ENCODE results near the gene GUF1.

Gene GUF1

DNA sequence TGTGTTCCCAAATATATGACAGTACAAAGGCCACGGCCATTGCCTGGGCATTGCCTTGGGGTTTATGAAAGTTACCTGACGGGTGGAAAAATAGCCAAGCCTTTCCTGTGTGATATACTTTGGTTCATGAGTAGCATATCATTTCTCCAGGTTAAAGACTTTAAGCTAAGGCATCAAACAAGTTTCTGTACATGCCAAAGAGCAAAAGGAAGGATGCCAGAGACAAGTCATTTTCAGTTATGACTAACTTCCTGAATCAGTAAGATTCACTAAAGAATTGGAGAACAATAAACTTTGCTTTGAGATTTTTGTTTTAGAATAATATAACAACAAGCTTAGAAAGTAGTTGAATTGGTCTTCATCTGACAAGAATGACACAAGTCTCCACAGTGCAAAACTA, 9.7 kb upstream of the GUF1 start:
- TF ChIP-seq, protein P1, sequence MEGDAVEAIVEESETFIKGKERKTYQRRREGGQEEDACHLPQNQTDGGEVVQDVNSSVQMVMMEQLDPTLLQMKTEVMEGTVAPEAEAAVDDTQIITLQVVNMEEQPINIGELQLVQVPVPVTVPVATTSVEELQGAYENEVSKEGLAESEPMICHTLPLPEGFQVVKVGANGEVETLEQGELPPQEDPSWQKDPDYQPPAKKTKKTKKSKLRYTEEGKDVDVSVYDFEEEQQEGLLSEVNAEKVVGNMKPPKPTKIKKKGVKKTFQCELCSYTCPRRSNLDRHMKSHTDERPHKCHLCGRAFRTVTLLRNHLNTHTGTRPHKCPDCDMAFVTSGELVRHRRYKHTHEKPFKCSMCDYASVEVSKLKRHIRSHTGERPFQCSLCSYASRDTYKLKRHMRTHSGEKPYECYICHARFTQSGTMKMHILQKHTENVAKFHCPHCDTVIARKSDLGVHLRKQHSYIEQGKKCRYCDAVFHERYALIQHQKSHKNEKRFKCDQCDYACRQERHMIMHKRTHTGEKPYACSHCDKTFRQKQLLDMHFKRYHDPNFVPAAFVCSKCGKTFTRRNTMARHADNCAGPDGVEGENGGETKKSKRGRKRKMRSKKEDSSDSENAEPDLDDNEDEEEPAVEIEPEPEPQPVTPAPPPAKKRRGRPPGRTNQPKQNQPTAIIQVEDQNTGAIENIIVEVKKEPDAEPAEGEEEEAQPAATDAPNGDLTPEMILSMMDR (conservative IDR thresholded peaks at IDR 0.05; ENCODE audit: low read depth, low read length): no peak
- no peak for DNase-seq (ENCODE audit: low read depth)
- H3K4me3 ChIP-seq (ENCODE audit: low read depth, low read length): no peak overlapping the region

DNA sequence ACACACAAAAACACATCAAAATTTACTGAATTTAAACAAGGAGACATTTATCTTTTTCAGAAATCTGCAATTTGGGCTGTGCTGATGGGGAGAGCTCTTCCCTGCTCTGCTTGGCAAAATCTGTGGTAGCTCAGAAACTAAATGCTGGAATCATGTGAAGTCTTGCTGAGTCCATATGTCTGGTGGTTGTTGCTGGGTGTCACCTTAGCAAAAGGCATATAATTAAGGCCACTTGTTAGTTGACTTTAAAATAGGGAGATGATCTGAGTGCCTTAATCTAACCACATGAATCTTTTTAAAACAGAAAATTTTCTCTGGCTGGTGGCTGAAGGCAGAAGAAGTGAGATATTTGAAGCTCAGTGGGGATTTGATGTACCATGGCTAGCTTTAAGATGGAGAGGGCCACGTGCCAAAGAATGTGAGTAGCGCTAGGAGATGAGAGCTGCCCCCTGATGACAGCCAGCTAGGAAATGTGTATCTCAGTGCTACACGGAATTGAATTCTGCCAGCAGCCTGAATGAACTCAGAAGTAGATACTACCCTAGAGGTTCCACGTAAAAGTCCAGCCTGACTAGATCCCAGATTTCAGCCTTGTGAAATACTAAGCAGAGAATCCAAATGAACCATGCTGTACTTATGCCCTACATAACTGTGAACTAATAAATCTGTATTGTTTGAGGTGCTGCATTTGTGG, 7.6 kb upstream of the GUF1 start:
- TF ChIP-seq, protein P1 (conservative IDR thresholded peaks at IDR 0.05; ENCODE audit: low read depth, low read length): no peak
- H3K4me3 ChIP-seq (ENCODE audit: low read depth, low read length): no peak overlapping the region
- DNase-seq (ENCODE audit: low read depth): no peak

DNA sequence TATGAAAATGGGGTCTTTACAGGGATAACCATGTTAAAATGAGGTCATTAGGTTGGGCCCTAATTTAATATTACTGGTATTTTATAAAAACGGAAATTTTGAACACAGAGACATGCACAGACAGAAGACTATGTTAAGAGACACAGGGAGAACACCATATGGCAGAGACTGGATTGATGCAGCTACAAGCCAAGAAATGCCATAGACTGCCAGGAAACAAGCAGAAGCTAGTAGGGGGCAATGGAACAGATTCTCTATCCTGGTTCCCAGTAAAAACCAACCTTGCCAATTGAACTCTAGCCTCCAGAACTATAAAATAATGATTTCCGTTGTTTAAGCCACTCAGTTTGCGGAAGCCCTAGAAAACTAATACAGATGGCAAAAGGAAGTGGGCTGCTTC, 6.6 kb upstream of the GUF1 start:
- no peak overlapping the region for H3K4me3 ChIP-seq (ENCODE audit: low read depth, low read length)
- DNase-seq (ENCODE audit: low read depth): no peak
- TF ChIP-seq, protein P1 (conservative IDR thresholded peaks at IDR 0.05; ENCODE audit: low read depth, low read length): no peak

DNA sequence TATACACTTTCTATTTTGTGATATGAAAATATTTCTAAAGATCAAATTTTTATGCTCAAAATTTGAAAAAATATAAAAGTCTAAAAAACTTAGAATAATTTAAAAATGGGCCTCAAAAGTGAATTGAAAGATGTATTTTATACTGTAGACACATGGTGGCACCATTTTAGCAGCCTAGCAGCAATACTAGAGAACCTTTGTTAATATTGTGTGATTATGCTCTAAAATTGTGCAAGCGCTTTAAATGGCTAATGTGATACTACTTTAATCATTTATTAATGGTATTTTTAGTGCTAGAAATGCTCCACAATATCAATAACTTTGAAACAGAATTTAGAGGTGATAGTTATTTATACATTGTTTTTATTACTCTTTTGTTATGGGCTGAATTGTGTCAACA, 3.7 kb upstream of the GUF1 start:
- TF ChIP-seq, protein P1 (conservative IDR thresholded peaks at IDR 0.05; ENCODE audit: low read depth, low read length): peak; percentile 24
- peak; percentile 14 for DNase-seq (ENCODE audit: low read depth)
- H3K4me3 ChIP-seq (ENCODE audit: low read depth, low read length): no peak overlapping the region

DNA sequence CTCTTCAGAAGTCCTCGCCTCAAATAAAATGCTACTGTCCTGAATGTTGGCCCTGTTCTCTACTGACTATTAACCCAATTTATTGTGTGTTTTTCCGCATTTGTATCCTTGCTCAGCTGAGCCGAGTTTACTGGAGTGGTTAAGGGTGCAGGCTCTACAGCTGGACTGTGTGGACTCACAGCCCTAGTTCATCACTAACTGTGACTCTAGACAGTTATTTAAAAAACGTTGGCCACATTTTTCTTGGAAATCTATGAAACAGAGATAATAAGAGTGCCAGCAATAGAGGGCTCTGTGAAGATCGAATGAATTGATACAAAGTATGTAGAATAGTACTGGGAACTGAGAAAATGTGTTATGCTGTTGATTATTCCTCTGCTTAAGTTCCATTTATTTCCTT, 2.9 kb upstream of the GUF1 start:
- H3K4me3 ChIP-seq (ENCODE audit: low read depth, low read length): no peak overlapping the region
- TF ChIP-seq, protein P1 (conservative IDR thresholded peaks at IDR 0.05; ENCODE audit: low read depth, low read length): no peak
- no peak for DNase-seq (ENCODE audit: low read depth)

DNA sequence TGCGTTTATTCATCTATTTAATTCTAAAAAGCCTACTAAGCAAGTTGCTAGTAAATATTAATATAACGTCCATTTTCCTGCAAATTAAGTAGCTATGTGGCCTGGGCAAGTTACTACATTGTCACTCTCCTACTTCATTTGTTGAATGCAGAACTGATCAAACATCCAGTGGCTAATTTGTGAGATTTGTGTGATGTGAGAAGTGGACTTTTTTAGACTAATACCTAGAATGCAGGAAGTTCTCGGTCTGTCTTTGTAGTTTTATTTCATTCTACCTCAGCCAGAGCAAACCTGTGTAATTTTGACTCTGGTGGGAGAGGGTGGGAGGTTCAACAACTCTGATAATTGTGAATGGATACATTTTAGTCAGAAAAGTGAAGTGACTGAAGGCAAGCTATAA, 840 bp downstream of the GUF1 start:
- TF ChIP-seq, protein P1 (conservative IDR thresholded peaks at IDR 0.05; ENCODE audit: low read depth, low read length): no peak
- DNase-seq (ENCODE audit: low read depth): no peak
- peak overlapping the region; percentile 81 for H3K4me3 ChIP-seq (ENCODE audit: low read depth, low read length)

DNA sequence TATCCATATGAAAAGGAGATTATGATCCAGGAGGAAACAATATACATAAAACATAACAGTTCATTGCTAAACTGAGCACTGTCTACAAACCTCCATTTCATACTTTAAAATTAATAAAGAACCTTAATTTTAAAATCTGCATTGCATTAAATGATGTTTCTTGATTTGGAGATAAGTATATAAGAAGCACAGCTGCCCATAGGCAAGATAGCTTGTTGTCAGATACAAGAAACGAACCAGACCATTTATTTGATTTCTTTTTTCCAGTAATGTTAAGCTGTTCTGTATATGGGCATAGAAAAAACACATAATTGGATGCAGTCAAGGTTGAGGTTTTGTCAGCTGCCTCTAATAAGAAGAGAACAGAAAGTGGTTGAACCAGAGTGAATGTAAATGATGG, 6.4 kb downstream of the GUF1 start:
- no peak overlapping the region for H3K4me3 ChIP-seq (ENCODE audit: low read depth, low read length)
- no peak for DNase-seq (ENCODE audit: low read depth)
- TF ChIP-seq, protein P1 (conservative IDR thresholded peaks at IDR 0.05; ENCODE audit: low read depth, low read length): no peak

Measured in choroid plexus epithelial cell (primary cell).